Gastroesophageal sphincter (tissue), 4 donors: ENCODE data around the gene ATP5MC2. TPM values are rescaled to one million over a fixed set of nuclear protein-coding genes. Genes with fewer than 3 reads are reported as not detected.

Experiments
- ATAC-seq: fragments of 150-250 bp; one replicate; pipeline ENCODE4 v1.9.1; 2016; ENCODE audit warnings: mild to moderate bottlenecking, moderate library complexity
- H3K27ac ChIP-seq, 4 donors: fragments of 200-600 bp; sonication (generic) in 3 of 4; 1 replicate in 3 of 4; 2 replicates in 1 of 4; pipeline ENCODE4 v1.5.1; 2016 to 2019
- H3K27me3 ChIP-seq: fragments of 200-600 bp; sonication (generic); one replicate; pipeline ENCODE4 v1.5.1; 2019
- H3K36me3 ChIP-seq, 2 donors: fragments of 200-600 bp; sonication (generic); one replicate each; pipeline ENCODE4 v1.5.1; 2019; ENCODE audit warnings: control low read depth in 1 of 2
- H3K4me1 ChIP-seq, 3 donors: fragments of 200-600 bp; sonication (generic); 1 replicate in 2 of 3; 2 replicates in 1 of 3; pipeline ENCODE4 v1.5.1; 2016 to 2019; ENCODE audit warnings: control low read depth in 2 of 3
- H3K4me3 ChIP-seq, 2 donors: fragments of 200-600 bp; sonication (generic); one replicate each; pipeline ENCODE4 v1.5.1; 2019; ENCODE audit warnings: mild to moderate bottlenecking in 1 of 2, moderate library complexity in 1 of 2
- H3K9me3 ChIP-seq, 3 donors: fragments of 200-600 bp; sonication (generic); one replicate each; pipeline ENCODE4 v1.5.1; 2017 to 2019; ENCODE audit warnings: control low read depth in 2 of 3
- EP300 ChIP-seq: sonication (generic); formaldehyde crosslinking; IDR thresholded peaks from one replicate; pipeline ENCODE4 v1.6.1; 2017; ENCODE audit warnings: antibody characterized with exemption, mild to moderate bottlenecking
- POLR2A ChIP-seq, 2 donors: fragments of 450-650 bp; IDR thresholded peaks; one replicate each; pipeline ENCODE4 v1.6.1; 2017; ENCODE audit warnings: antibody characterized with exemption in 2 of 2, mild to moderate bottlenecking in 2 of 2, moderate library complexity in 1 of 2
- POLR2AphosphoS5 ChIP-seq: sonication (generic); formaldehyde crosslinking; IDR thresholded peaks from one replicate; pipeline ENCODE4 v1.6.1; 2017; ENCODE audit warnings: antibody characterized with exemption
- WGBS, 2 donors: methylation state at CpG; one replicate each; pipeline ENCODE4 v1.1.5; 2018; ENCODE audit warnings: low coverage in 1 of 2; 5-methylcytosine and 5-hydroxymethylcytosine counted together
- total RNA-seq, 4 donors: library from RNA; depleted of rRNA; stranded (reverse); fragments of >200 nt; gene quantifications; one replicate each; pipeline ENCODE4 v1.1.0, GENCODE V29; 2016
- TF ChIP-seq, protein P1 (sequence below), 4 experiments: fragments of 200-600 bp in 2 of 4; fragments of 450-650 bp in 2 of 4; sonication (generic) in 1 of 4; IDR thresholded peaks; one replicate each; pipeline ENCODE4 v1.5.1; 2017 to 2019; ENCODE audit warnings: antibody characterized with exemption in 4 of 4, mild to moderate bottlenecking in 2 of 4, moderate library complexity in 2 of 4

The ATP5MC2 gene
- total RNA-seq, 4 donors from 2014 or later: 197 to 324 (median 245) TPM

DNA sequence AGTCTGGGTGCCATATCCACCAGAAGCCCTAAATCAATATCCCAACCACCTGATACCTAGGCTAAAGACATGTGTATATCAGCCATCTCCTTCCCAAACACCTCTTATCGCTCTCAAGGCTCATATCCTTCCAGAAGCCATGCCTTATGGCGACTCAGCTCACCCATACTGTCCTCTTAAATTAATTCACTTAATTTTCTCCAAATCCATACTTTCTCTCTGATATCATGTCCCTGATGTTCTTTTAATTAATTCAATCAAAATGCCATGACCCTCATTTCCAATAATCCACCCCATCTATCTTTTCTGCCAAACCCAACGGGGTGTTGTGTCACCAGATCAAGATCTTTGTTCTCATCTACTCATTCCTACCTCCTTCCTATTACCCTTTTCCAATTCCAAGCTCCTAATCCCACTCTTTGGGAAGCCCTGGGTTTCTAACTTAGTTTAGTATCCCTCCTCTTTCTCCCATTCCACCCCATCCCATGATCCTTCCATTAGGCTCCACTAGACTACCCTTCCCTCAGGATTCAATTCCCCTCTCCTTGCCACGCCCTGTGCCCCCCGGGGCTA, 50.4 kb downstream of the ATP5MC2 start:
- ATAC-seq: no peak
- peak overlapping the region; percentile 48 to 69 for H3K4me3 ChIP-seq
- H3K36me3 ChIP-seq: no peaks in the 10 kb centered on the region
- TF ChIP-seq POLR2A (IDR thresholded peaks at IDR 0.05): no peak
- no peak for TF ChIP-seq POLR2AphosphoS5
- TF ChIP-seq, protein P1, sequence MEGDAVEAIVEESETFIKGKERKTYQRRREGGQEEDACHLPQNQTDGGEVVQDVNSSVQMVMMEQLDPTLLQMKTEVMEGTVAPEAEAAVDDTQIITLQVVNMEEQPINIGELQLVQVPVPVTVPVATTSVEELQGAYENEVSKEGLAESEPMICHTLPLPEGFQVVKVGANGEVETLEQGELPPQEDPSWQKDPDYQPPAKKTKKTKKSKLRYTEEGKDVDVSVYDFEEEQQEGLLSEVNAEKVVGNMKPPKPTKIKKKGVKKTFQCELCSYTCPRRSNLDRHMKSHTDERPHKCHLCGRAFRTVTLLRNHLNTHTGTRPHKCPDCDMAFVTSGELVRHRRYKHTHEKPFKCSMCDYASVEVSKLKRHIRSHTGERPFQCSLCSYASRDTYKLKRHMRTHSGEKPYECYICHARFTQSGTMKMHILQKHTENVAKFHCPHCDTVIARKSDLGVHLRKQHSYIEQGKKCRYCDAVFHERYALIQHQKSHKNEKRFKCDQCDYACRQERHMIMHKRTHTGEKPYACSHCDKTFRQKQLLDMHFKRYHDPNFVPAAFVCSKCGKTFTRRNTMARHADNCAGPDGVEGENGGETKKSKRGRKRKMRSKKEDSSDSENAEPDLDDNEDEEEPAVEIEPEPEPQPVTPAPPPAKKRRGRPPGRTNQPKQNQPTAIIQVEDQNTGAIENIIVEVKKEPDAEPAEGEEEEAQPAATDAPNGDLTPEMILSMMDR (IDR thresholded peaks at IDR 0.05): no peak
- TF ChIP-seq EP300: no peak
- H3K27me3 ChIP-seq: no peaks in the 10 kb centered on the region
- H3K4me1 ChIP-seq: peaks cover 0 to 59% (median 11%) of the 10 kb centered on the region in 3 donors
- no peaks in the 10 kb centered on the region for H3K9me3 ChIP-seq
- 3 to 19% methylated on average over 3 to 5 of the region's 5 CpGs for WGBS, 2 donors
- H3K27ac ChIP-seq: peak overlapping the region; percentile 82 to 90 (median 89)

DNA sequence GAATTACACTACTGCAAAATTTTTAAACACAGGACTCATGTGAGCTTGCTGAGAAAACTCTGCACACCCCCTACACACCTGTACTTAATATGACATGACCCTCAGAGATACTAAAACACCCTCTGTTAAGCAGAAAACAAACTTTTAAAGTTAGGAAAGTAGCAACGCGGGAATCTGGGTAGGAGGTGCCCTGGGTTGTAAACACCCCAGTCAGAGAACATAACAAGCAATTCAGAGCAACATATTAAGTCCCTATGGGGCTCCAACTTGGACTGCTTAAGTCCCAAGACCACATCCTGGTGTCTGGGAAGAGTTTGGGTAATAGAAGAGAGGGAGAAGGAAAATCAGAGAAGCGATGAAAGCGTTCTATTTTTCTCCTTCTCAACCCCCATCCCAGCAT, 50.9 kb downstream of the ATP5MC2 start:
- WGBS, 2 donors: 14 to 52% methylated on average over 2 to 4 of the region's 4 CpGs
- Histone ChIP-seq H3K27ac (peak overlapping the region; percentile 82 to 90 (median 89)), H3K9me3 (no peaks in the 10 kb centered on the region), H3K36me3 (no peaks in the 10 kb centered on the region), H3K4me1 (peaks cover 0 to 60% (median 11%) of the 10 kb centered on the region in 3 donors), H3K27me3 (no peaks in the 10 kb centered on the region), H3K4me3 (peak overlapping the region; percentile 48 to 69)
- TF ChIP-seq EP300 (no peak), POLR2A (IDR thresholded peaks at IDR 0.05) (no peak), POLR2AphosphoS5 (no peak)
- TF ChIP-seq, protein P1 (IDR thresholded peaks at IDR 0.05): no peak
- ATAC-seq: no peak

DNA sequence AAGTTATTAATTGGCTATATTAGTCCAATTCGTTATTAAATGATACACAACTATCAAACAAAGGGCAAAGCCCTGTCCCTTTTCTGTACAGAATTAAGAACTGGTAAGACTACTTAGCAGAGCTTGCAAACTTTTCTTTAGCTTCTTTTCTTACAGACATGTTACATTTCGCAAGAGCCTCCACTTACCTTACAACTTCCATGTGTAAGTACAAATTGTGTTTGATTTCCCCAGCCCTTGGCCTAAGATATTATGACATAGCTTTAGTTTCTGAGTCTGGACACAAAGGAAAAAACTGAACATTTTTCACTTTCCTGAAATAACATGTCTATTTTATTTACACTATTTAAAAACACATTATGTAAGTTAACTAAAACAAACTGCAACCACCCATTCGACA, 51.4 kb downstream of the ATP5MC2 start:
- Histone ChIP-seq H3K27ac (peak overlapping the region; percentile 82 to 90 (median 89)), H3K4me3 (peak overlapping the region; percentile 48 to 69), H3K36me3 (no peaks in the 10 kb centered on the region), H3K27me3 (no peaks in the 10 kb centered on the region), H3K4me1 (peaks cover 0 to 65% (median 11%) of the 10 kb centered on the region in 3 donors), H3K9me3 (no peaks in the 10 kb centered on the region)
- ATAC-seq: no peak
- 12 to 19% methylated on average over 3 of the region's 3 CpGs for WGBS, 2 donors
- TF ChIP-seq EP300 (no peak), POLR2A (IDR thresholded peaks at IDR 0.05) (no peak), POLR2AphosphoS5 (no peak)
- TF ChIP-seq, protein P1 (IDR thresholded peaks at IDR 0.05): no peak

DNA sequence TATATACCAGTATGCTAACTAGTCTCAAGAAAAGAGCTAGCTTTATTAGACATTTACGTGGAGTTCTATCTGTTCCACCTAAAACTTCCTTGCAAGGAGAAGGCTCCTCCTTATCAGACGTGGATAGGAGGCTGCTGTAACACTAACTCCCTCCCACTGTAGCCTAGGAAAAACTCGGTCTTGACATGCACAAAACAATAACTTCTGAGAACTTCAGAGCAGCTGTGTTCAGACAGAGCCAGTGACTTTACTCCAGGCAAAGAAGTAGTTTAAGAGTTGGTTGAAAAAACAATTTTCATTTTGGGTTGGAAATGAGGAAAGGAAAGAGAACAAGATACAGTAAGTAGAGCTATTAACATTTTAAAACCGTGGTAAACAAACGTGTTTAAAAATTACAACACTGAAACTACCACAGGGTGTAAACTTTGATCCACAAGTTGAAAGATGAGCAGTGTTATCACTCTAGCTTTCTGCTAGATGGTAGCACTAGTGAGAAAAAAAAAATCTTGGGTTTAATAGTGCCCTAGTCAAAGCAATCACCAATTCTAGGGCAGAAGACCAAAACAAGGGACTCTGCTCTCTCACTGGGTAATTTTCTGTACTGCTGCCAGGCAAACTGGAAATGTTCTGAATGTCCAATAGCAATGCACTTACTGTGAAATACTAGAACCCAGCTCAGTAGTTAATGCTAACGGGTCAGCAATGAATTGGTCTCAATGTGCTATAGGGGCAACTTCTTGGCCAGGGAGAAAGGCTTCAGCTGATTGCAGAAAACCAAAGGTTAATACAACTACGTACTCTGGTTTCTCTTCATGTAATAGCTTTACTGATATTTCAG, 52.1 kb downstream of the ATP5MC2 start:
- ATAC-seq: no peak
- no peak for TF ChIP-seq EP300
- TF ChIP-seq POLR2AphosphoS5: no peak
- Histone ChIP-seq H3K9me3 (no peaks in the 10 kb centered on the region), H3K4me1 (peaks cover 0 to 72% (median 11%) of the 10 kb centered on the region in 3 donors), H3K27me3 (no peaks in the 10 kb centered on the region), H3K27ac (peak overlapping the region; percentile 82 to 90 (median 89)), H3K36me3 (no peaks in the 10 kb centered on the region), H3K4me3 (peak overlapping the region; percentile 48 to 69)
- 1 to 3% methylated on average over 7 of the region's 7 CpGs for WGBS, 2 donors

DNA sequence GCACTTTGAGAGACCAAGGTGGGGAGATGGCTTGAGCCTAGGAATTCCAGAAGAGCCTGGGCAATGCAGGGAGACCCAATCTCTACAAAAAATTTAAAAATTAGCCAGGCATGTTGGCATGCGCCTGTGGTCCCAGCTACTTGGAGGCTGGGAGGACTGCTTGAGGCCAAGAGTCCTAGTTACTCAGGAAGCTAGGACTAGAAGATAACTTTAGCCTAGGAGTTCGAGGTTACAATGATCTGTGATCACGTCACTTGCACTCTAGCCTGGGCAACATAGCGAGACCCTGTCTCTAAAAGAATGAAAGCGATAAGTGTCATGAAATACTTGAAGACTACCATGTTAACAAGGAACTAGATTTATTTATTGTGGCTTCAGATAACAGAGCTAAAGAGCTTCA, 53.2 kb downstream of the ATP5MC2 start:
- TF ChIP-seq EP300 (no peak), POLR2A (IDR thresholded peaks at IDR 0.05) (no peak), POLR2AphosphoS5 (no peak)
- TF ChIP-seq, protein P1 (IDR thresholded peaks at IDR 0.05): no peak
- H3K4me1 ChIP-seq: peaks cover 0 to 83% (median 11%) of the 10 kb centered on the region in 3 donors
- 78% methylated on average over 5 of the region's 5 CpGs; no CpG with 5 or more reads in 1 of the 2 donors for WGBS, 2 donors

More for the DNA sequence above, 53.2 kb downstream of the ATP5MC2 start:
- Histone ChIP-seq H3K36me3 (no peaks in the 10 kb centered on the region), H3K27me3 (no peaks in the 10 kb centered on the region), H3K27ac (peak overlapping the region in 3 of 4 donors; percentile 88 to 90 (median 90)), H3K4me3 (no peak overlapping the region), H3K9me3 (no peaks in the 10 kb centered on the region)
- ATAC-seq: no peak
